Hepatocyte (in vitro differentiated cells): Measurements from ENCODE around the gene C19orf53.

Source experiments
- CTCF ChIP-seq: fragments of 200-600 bp; sonication (generic); IDR thresholded peaks from 2 replicates; pipeline ENCODE4 v1.5.1; 2016; ENCODE audit warnings: antibody characterized with exemption, mild to moderate bottlenecking; ENCODE audit not compliant: poor library complexity
- EZH2 ChIP-seq: fragments of 200-600 bp; sonication (generic); IDR thresholded peaks from 2 replicates; pipeline ENCODE4 v1.6.1; 2016; ENCODE audit warnings: antibody characterized with exemption, mild to moderate bottlenecking, borderline replicate concordance
- EZH2phosphoT487 ChIP-seq: fragments of 200-600 bp; sonication (generic); IDR thresholded peaks from one replicate; pipeline ENCODE4 v1.6.1; 2018; ENCODE audit warnings: antibody characterized with exemption, mild to moderate bottlenecking, low read depth, moderate library complexity; ENCODE audit not compliant: unreplicated experiment, severe bottlenecking

GRCh38 chr19:13756210-13756609 lies 18.0 kb upstream of the C19orf53 start:
- TF ChIP-seq CTCF (no peak), EZH2phosphoT487 (no peak), EZH2 (no peak)
